Caki2 (cell line): ENCODE results near the gene DNAH2. TPM values are rescaled to one million over a fixed set of nuclear protein-coding genes. Genes with fewer than 3 reads are reported as not detected.

ENCODE experiments used
- DNase-seq: peaks from one replicate; pipeline ENCODE4 v3.0.0-alpha.2; 2015; ENCODE audit warnings: low read depth
- in situ Hi-C: cut with HindIII; loops from 2 replicates; pipeline ENCODE4 v1.10.0; 2016; ENCODE audit warnings: low sequenced_read_pairs, low pct_unique_long_range_greater_than_20kb, mixed read lengths
- total RNA-seq: library from RNA; depleted of rRNA; stranded (reverse); fragments of >200 nt; shearing (Covaris generic); gene quantifications from 2 replicates; pipeline ENCODE4 v1.2.3, GENCODE V29; 2014; ENCODE audit warnings: low replicate concordance; rRNA removed

DNAH2 gene
- total RNA-seq, 1 experiment from 2014 or later = 1.0 TPM

DNA sequence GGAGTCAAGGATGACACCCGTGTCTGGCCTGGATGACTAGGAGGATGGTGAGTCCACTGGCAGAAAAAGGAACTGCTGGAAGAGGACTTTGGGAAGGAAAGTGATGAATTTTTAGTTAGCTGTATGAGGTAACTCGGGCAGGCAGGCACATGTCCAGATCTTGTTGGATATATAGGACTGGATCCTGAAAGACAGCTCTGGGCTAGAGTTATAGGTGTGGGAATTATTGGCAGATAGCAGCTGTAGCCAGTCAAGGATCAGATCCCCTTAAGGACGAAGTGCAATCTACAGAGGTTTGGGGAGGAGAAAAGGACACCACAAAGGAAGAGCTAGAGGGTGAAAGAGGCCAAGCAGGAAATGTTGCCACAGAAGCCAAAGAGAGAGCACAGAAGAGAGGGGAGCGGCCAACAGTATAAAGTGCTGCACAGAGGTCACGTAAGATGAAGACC, 150.4 kb downstream of the DNAH2 start:
- in situ Hi-C loops = no loop called here
- no peak for DNase-seq

DNA sequence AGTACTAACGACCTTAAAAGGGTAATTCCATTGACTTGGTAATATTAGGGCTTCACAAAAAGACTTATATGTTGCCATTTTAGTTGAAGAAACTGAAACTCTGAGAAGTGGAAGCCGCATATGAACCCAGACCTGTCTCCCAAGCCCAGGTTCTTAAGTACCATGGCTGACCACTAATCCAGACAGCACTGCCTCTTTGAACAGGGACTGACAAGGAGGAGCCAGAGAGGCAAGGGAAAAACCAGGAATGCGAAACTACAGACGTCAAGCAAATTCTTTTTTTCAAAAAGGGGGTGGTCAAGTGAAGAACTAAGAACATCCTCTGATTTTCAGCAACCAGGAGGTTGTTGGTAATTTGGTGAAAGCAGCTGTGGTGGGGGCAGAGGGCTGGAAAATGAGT, 155.5 kb downstream of the DNAH2 start:
- DNase-seq = no peak
- in situ Hi-C loops = no loop called here

DNA sequence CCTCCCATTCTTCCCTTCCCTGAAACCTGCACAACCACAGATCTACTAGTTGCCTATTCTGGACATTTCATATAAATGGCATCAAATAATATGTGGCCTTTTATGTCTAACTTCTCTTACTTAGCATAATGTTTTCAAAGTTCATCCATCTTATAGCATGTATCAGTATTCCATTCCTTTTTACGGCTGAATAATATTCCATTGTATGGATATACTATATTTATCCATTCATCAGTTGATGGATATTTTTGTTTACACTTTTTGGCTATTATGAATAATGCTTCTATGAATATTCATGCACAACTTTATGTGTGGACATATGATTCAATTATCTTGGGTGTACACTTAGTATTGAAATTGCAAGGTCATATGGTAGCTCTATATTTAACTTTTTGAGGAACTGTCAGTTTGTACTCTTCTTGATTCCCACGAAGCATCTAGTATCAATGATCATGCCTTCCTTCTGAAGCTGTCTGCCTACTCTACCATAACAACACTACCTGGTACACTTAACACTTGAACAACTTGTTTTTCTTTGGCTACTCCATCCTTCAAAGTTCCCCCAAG, 158.3 kb downstream of the DNAH2 start:
- no peak for DNase-seq
- in situ Hi-C loops = no loop called here

DNA sequence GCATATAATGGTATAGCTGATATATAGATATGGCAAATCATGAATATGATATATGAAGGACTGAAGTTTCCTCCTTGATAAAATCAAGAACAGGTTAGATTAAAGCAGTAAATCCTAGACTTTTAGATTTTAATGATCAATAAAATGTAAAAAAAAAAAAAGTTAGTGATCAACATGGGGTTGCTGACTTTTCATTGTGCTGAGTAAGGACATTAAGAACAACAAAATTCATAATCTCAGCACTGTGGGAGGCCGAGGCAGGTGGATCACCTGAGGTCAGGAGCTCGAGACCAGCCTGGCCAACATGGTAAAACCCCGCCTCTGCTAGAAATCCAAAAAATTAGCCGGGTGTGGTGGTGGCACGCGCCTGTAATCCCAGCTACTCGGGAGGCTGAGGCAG, 160.7 kb downstream of the DNAH2 start:
- no peak for DNase-seq
- in situ Hi-C loops = no loop called here

DNA sequence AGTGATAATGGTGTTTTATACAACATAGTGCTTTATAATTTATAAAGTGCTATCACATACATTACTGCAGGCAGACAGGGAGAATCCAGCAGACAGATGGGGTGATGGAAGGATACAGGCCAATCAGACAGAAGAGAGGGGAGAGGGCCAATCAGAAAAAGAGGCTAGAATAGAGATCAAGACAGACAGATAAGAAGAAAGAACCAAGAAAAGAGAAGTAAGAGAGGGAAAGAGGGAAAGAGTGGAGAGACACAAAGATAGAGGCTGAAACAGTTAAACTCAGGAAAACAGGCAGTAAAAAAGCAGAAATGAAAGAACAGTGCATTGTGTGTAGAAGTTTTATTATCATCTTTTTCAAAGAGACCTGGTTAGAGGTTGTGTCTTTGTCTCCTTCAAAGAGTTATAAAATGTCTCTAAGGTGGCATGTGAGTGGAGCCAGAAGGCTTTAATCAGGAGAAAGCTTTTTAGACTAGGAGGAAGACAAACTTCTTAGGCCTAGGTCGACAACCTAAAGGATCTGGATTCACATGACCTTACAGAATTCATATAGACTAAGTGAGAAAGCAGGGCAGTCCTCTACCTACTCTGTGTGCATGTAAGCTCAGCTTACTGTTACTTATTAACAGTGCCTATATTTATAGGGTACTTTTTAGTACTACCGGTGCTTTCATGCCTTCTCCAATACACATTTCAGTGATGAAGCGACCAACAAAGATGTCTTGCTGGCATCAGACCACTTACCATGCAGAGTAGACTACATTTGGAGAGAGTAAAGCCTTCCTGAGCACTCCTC, 162.7 kb downstream of the DNAH2 start:
- DNase-seq = no peak
- in situ Hi-C loops = no loop called here

DNA sequence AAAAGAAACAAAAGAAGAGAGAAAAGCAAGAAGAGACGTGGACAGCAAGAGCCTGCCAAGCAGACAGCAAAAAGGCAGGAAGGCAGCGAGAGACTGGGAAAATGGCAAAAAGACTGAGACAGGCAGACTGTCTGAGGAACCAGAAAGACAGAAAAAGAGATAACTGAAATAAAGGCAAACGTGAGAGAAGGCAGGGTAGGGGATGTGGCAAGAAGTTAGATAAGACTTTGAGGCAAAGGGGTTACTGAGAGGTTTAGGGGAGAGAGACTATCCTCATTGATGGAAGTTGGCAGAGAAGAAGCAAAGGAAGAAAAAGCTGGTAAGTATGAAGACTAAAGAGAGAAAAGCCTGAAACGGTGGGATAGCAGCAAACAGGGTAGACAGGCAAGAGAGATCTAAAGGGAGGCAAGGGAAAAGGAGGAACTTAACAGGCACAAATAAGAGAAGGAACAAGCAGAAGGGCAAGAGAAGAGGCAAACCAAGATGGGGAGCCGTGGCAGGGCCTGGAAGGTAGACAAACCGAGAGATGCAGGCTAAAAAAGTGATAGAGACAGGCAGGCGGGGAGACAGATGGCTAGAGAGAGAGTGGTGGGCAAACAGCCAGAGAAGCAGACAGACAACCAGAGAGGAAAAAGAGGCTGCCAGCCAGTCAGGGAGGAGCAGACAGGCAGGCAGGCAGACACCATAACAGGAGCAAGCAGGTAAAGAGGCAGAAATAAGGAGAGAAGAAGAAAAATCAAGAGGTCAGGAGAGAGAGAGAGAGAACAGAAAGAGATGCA, 163.9 kb downstream of the DNAH2 start:
- in situ Hi-C loops = no loop called here
- DNase-seq = no peak

DNA sequence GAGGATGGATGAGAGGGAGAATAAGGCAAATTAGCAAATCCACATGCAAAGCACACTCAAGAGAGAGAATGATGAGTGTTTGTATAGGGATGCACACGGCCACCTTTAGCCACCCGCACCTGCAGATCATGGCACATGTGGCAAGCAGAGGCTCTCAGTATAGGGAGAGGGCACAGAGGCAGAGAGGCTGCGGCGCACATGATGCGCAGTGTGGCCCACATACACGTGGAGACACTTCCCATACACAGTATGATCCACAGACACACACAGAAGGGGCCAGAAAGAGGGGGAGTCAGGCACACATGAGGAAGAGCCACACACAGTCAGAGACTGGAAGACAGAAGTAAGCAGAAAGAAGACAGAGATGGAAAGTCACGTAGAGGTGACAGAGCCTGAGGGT, 164.5 kb downstream of the DNAH2 start:
- in situ Hi-C loops = no loop called here
- no peak for DNase-seq

DNA sequence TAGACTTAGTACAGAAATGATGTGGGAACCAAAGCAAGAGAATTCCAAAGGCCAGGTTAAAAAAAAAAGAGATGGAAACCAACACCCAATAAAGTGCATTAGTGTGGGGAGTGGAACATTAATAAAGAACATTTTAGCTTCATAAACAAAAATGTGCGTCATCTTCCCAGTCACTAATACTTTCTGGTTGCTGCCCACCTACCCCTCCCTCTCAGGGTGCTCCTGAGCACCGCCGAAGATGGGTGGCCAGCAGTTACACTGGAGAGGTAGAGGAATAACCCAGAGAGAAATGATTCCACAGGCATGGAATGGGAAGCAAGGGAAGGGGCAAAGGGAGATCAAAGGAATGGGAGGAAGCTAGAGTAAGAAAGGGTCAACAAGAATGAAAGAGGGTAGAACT, 165.1 kb downstream of the DNAH2 start:
- no peak for DNase-seq
- in situ Hi-C loops = no loop called here

Other genes starting within 250 kb of the DNAH2 start
- gene ZBTB4, start 238.1 kb upstream of the DNAH2 start, total RNA-seq = 4.6 and 5.8 TPM in 2 replicates
- gene SLC35G6, start 236.3 kb upstream of the DNAH2 start, total RNA-seq = not detected in 2 replicates
- 10.9 and 11.8 TPM in 2 replicates for gene POLR2A, start 233.4 kb upstream of the DNAH2 start, total RNA-seq
- gene TNFSF12, start 168.7 kb upstream of the DNAH2 start, total RNA-seq = 0.24 TPM in 1 of 2 replicates, not detected in the other
- 5.1 and 6.2 TPM in 2 replicates for gene TNFSF13, start 159.0 kb upstream of the DNAH2 start, total RNA-seq
- gene SENP3, start 155.8 kb upstream of the DNAH2 start, total RNA-seq = 105 and 115 TPM in 2 replicates
- 57.9 and 93.2 TPM in 2 replicates for gene CD68, start 138.1 kb upstream of the DNAH2 start, total RNA-seq
- 96.4 and 130 TPM in 2 replicates for gene MPDU1, start 133.9 kb upstream of the DNAH2 start, total RNA-seq
- not detected in 2 replicates for gene SOX15, start 127.7 kb upstream of the DNAH2 start, total RNA-seq
- 45.5 and 48.8 TPM in 2 replicates for gene FXR2, start 102.8 kb upstream of the DNAH2 start, total RNA-seq
- gene SAT2, start 89.9 kb upstream of the DNAH2 start, total RNA-seq = 49.8 and 51.8 TPM in 2 replicates
- 0.20 TPM in 1 of 2 replicates, not detected in the other for gene SHBG, start 87.6 kb upstream of the DNAH2 start, total RNA-seq
- gene ATP1B2, start 66.8 kb upstream of the DNAH2 start, total RNA-seq = not detected in 2 replicates
- gene TP53, start 30.3 kb upstream of the DNAH2 start, total RNA-seq = 24.4 and 27.3 TPM in 2 replicates
- gene WRAP53, start 29.3 kb upstream of the DNAH2 start, total RNA-seq = 18.6 and 23.1 TPM in 2 replicates
- not detected in 2 replicates for gene EFNB3, start 12.5 kb upstream of the DNAH2 start, total RNA-seq
- gene KDM6B, start 116.5 kb downstream of the DNAH2 start, total RNA-seq = 0.27 TPM in 1 of 2 replicates, not detected in the other
- not detected in 2 replicates for gene TMEM88, start 137.3 kb downstream of the DNAH2 start, total RNA-seq
- 52.9 and 61.3 TPM in 2 replicates for gene NAA38, start 139.8 kb downstream of the DNAH2 start, total RNA-seq
- gene CYB5D1, start 140.3 kb downstream of the DNAH2 start, total RNA-seq = 4.6 and 4.7 TPM in 2 replicates
- gene CHD3, start 171.0 kb downstream of the DNAH2 start, total RNA-seq = 21.3 and 23.8 TPM in 2 replicates
- 2.0 and 2.6 TPM in 2 replicates for gene RNF227, start 198.5 kb downstream of the DNAH2 start, total RNA-seq
- gene KCNAB3, start 212.1 kb downstream of the DNAH2 start, total RNA-seq = 0.29 TPM in 1 of 2 replicates, not detected in the other
- 0.71 and 6.5 TPM in 2 replicates for gene TRAPPC1, start 214.2 kb downstream of the DNAH2 start, total RNA-seq
- gene CNTROB, start 214.5 kb downstream of the DNAH2 start, total RNA-seq = 16.6 and 27.1 TPM in 2 replicates